Measurements from ENCODE around the gene KRTAP10-12.

KRTAP10-12 gene

GRCh38 chr21:44736291-44737004 lies 39.5 kb downstream of the KRTAP10-12 start:
- no peak for DNase-seq

GRCh38 chr21:44737706-44738354 lies 40.9 kb downstream of the KRTAP10-12 start:
- DNase-seq, result no peak

- no peak for DNase-seq
Measured at GRCh38 chr21:44738621-44739020, 41.6 kb downstream of the KRTAP10-12 start.

- DNase-seq, result no peak
Measured at GRCh38 chr21:44739316-44739715, 42.3 kb downstream of the KRTAP10-12 start.

GRCh38 chr21:44740742-44741141 lies 43.8 kb downstream of the KRTAP10-12 start:
- DNase-seq, result no peak

- DNase-seq, result no peak
Measured at GRCh38 chr21:44741921-44742320, 44.9 kb downstream of the KRTAP10-12 start.

- DNase-seq, result no peak
Measured at GRCh38 chr21:44742418-44743153, 45.6 kb downstream of the KRTAP10-12 start.

Data from activated CD4-positive, alpha-beta T cell treated with anti-CD3 and anti-CD28 coated beads, Interleukin-2, amount 50 U/mL, for 1 hour (primary cell).